IMR-90 (cell line): ENCODE data around the gene SLC2A3. TPM values are rescaled to one million over a fixed set of nuclear protein-coding genes. Genes with fewer than 3 reads are reported as not detected.
A peak's percentile ranks its signal among the peaks of the same experiment; 100 is the strongest.

Experiments
- ATAC-seq: fragments of 200-7000 bp; cut with Tn5 transposase; 2 replicates; pipeline ENCODE4 v1.9.1; 2020; ENCODE audit warnings: low read depth, mild to moderate bottlenecking, moderate library complexity
- BruUV-seq: library from RNA; stranded (reverse); fragments of 400-500 nt; replicated peaks from 2 replicates; lab custom pipeline; 2021; lab: Mats Ljungman, UMichigan
- CTCF ChIA-PET: fragments of 300-600 bp; formaldehyde crosslinking; extraction: SDS; loops from one replicate; lab custom pipeline; 2021; ENCODE audit warnings: antibody characterized with exemption; lab: Yijun Ruan, JAX
- POLR2A ChIA-PET: fragments of 300-600 bp; sonication (Branson Sonifier 250); formaldehyde crosslinking; loops from one replicate; lab custom pipeline; 2022; ENCODE audit warnings: antibody characterized with exemption; ENCODE audit not compliant: unreplicated experiment; lab: Charles Lee
- DNase-seq: peaks from one replicate; pipeline ENCODE4 v3.0.0; 2013
- H2AFZ ChIP-seq: replicated peaks from 2 replicates; pipeline ENCODE3; 2013; ENCODE audit warnings: low read length, mild to moderate bottlenecking; ENCODE audit not compliant: poor library complexity
- H2AK5ac ChIP-seq: 2 replicates; pipeline ENCODE4 v1.6.1; 2013; ENCODE audit warnings: low read depth, low read length, inconsistent platforms
- H2AK9ac ChIP-seq: replicated peaks from 2 replicates; pipeline ENCODE3; 2013; ENCODE audit warnings: mild to moderate bottlenecking, low read depth, low read length, moderate library complexity; ENCODE audit not compliant: poor library complexity
- H2BK120ac ChIP-seq: 2 replicates; pipeline ENCODE4 v1.6.1; 2013; ENCODE audit warnings: low read depth, low read length, inconsistent platforms
- H2BK15ac ChIP-seq: 3 replicates; pipeline ENCODE4 v1.6.1; 2013; ENCODE audit warnings: low read depth, low read length, inconsistent platforms
- H2BK20ac ChIP-seq: 2 replicates; pipeline ENCODE4 v1.6.1; 2013; ENCODE audit warnings: low read depth, mild to moderate bottlenecking, inconsistent platforms, low read length, moderate library complexity
- H2BK5ac ChIP-seq: 2 replicates; pipeline ENCODE4 v1.6.1; 2013; ENCODE audit warnings: mild to moderate bottlenecking, low read depth, low read length, inconsistent platforms; ENCODE audit not compliant: poor library complexity, severe bottlenecking
- H3K14ac ChIP-seq: replicated peaks from 2 replicates; pipeline ENCODE4 v1.6.1; 2013; ENCODE audit warnings: low read depth, low read length, inconsistent platforms
- H3K18ac ChIP-seq: 2 replicates; pipeline ENCODE4 v1.6.1; 2013; ENCODE audit warnings: low read depth, low read length, control low read depth
- H3K23ac ChIP-seq: 2 replicates; pipeline ENCODE4 v1.6.1; 2013; ENCODE audit warnings: low read depth, low read length, inconsistent platforms
- H3K27ac ChIP-seq: 2 replicates; pipeline ENCODE4 v1.5.1; 2013; ENCODE audit warnings: mild to moderate bottlenecking, control low read depth, low read length; ENCODE audit not compliant: insufficient read depth
- H3K27me3 ChIP-seq: 2 replicates; pipeline ENCODE4 v1.6.1; 2013; ENCODE audit warnings: low read length; ENCODE audit not compliant: control insufficient read depth, insufficient read depth
- H3K36me3 ChIP-seq: 2 replicates; pipeline ENCODE4 v1.6.1; 2013; ENCODE audit warnings: low read length, mixed read lengths; ENCODE audit not compliant: control insufficient read depth, insufficient read depth
- H3K4ac ChIP-seq: 2 replicates; pipeline ENCODE4 v1.6.1; 2013; ENCODE audit warnings: low read depth, low read length, inconsistent platforms
- H3K4me1 ChIP-seq: 2 replicates; pipeline ENCODE4 v1.6.1; 2013; ENCODE audit warnings: low read length, mixed read lengths; ENCODE audit not compliant: control insufficient read depth, insufficient read depth
- H3K4me2 ChIP-seq: 2 replicates; pipeline ENCODE4 v1.6.1; 2013; ENCODE audit warnings: low read depth, mild to moderate bottlenecking, control low read depth, low read length, moderate library complexity
- H3K4me3 ChIP-seq: 2 replicates; pipeline ENCODE4 v1.5.1; 2013; ENCODE audit warnings: low read depth, mild to moderate bottlenecking, control low read depth, low read length, moderate library complexity; ENCODE audit not compliant: insufficient read depth
- H3K56ac ChIP-seq: 2 replicates; pipeline ENCODE4 v1.6.1; 2013; ENCODE audit warnings: low read length, inconsistent platforms; ENCODE audit not compliant: insufficient read depth; ENCODE audit errors: extremely low read depth
- H3K79me1 ChIP-seq, 2 experiments: 2 replicates each; pipeline ENCODE4 v1.6.1; 2013; ENCODE audit warnings: low read length in 2 of 2, inconsistent platforms in 1 of 2, low read depth in 1 of 2
- H3K9ac ChIP-seq: 2 replicates; pipeline ENCODE4 v1.6.1; 2013; ENCODE audit warnings: low read depth, low read length, control low read depth
- H3K9me1 ChIP-seq: 2 replicates; pipeline ENCODE4 v1.6.1; 2013; ENCODE audit warnings: low read length, inconsistent platforms; ENCODE audit not compliant: insufficient read depth
- H3K9me3 ChIP-seq: 2 replicates; pipeline ENCODE4 v1.6.1; 2013; ENCODE audit warnings: low read length; ENCODE audit not compliant: control insufficient read depth, insufficient read depth
- H4K20me1 ChIP-seq: 2 replicates; pipeline ENCODE4 v1.6.1; 2013; ENCODE audit warnings: low read length, inconsistent platforms; ENCODE audit not compliant: insufficient read depth
- H4K5ac ChIP-seq: 2 replicates; pipeline ENCODE4 v1.6.1; 2013; ENCODE audit warnings: mild to moderate bottlenecking, low read depth, low read length, control low read depth
- H4K8ac ChIP-seq, 2 experiments: 2 replicates each; pipeline ENCODE4 v1.6.1; 2013; ENCODE audit warnings: low read depth in 2 of 2, low read length in 2 of 2, control low read depth in 1 of 2, inconsistent platforms in 1 of 2
- H4K91ac ChIP-seq: 2 replicates; pipeline ENCODE4 v1.6.1; 2013; ENCODE audit warnings: low read depth, low read length, inconsistent platforms; ENCODE audit not compliant: insufficient read depth
- BHLHE40 ChIP-seq: fragments of 150-350 bp; IDR thresholded peaks from 2 replicates; pipeline ENCODE4 v1.6.1; 2016; ENCODE audit warnings: mild to moderate bottlenecking, low read depth, low read length
- CEBPB ChIP-seq: IDR thresholded peaks from 2 replicates; pipeline ENCODE4 v1.6.1; 2012; ENCODE audit warnings: low read depth, low read length, improper control_type of control experiment
- CTCF ChIP-seq: conservative IDR thresholded peaks from 2 replicates; pipeline ENCODE4 v1.5.1; 2012; ENCODE audit warnings: mild to moderate bottlenecking, low read depth, low read length, improper control_type of control experiment
- FOS ChIP-seq: fragments of 150-350 bp; IDR thresholded peaks from 2 replicates; pipeline ENCODE4 v1.6.1; 2016; ENCODE audit warnings: low read depth, low read length
- MAZ ChIP-seq: IDR thresholded peaks from 2 replicates; pipeline ENCODE4 v1.6.1; 2012; ENCODE audit warnings: low read depth, mild to moderate bottlenecking, low read length, improper control_type of control experiment, moderate library complexity, borderline replicate concordance
- POLR2A ChIP-seq: IDR thresholded peaks from 2 replicates; pipeline ENCODE4 v1.6.1; 2012; ENCODE audit warnings: mild to moderate bottlenecking, low read depth, low read length
- SMC3 ChIP-seq: fragments of 150-350 bp; IDR thresholded peaks from 2 replicates; pipeline ENCODE4 v1.6.1; 2016; ENCODE audit warnings: low read depth, mild to moderate bottlenecking, antibody characterized with exemption, low read length, moderate library complexity
- USF2 ChIP-seq: fragments of 150-350 bp; IDR thresholded peaks from 2 replicates; pipeline ENCODE4 v1.6.1; 2017; ENCODE audit warnings: mild to moderate bottlenecking, antibody characterized with exemption, low read length, low read depth
- WGBS, 2 experiments: methylation state at CpG; one replicate each; pipeline versions ENCODE4 v1.1.5 to v1.1.7; 2013; ENCODE audit warnings: missing lambda C conversion rate in 2 of 2; ENCODE audit not compliant: insufficient read length in 1 of 2; ENCODE audit errors: extremely low coverage in 2 of 2; 5-methylcytosine and 5-hydroxymethylcytosine counted together
- dilution Hi-C: fragments of 300-500 bp; cut with HindIII; formaldehyde crosslinking; loops from one replicate; pipeline ENCODE4 v1.14.3; 2018; ENCODE audit warnings: low sequenced_read_pairs; ENCODE audit not compliant: unreplicated experiment
- in situ Hi-C: fragments of 300-500 bp; cut with MboI; formaldehyde crosslinking; loops from 3 replicates; pipeline ENCODE4 v1.14.3; 2019; ENCODE audit warnings: low sequenced_read_pairs, inconsistent platforms, mixed read lengths
- intact Hi-C: fragments of 100-400 bp; cut with micrococcal nuclease; formaldehyde crosslinking; loops from 2 replicates; pipeline ENCODE4 v1.10.0; 2022
- polyA plus RNA-seq, 3 experiments: library from polyadenylated mRNA; depleted of rRNA; stranded (reverse); fragments of >200 nt; gene quantifications; 2 replicates each; pipeline ENCODE4 v1.2.3, GENCODE V29; 2012; ENCODE audit warnings: low replicate concordance in 1 of 3
- total RNA-seq: library from RNA; depleted of rRNA; stranded (reverse); fragments of >200 nt; gene quantifications from 2 replicates; pipeline ENCODE4 v1.2.3, GENCODE V29; 2012
- TF ChIP-seq, protein P1 (sequence below): fragments of 150-350 bp; IDR thresholded peaks from 2 replicates; pipeline ENCODE4 v1.6.1; 2016; ENCODE audit warnings: low read depth, mild to moderate bottlenecking, low read length, moderate library complexity, borderline replicate concordance

The SLC2A3 gene
- total and polyA plus RNA-seq, 2 of the 4 experiments (the other 2 are of a cell fraction), result 46.1 to 54.8 TPM

GRCh38 chr12:7916936-7917335 is 19.1 kb downstream of the SLC2A3 start:
- Histone ChIP-seq H2BK5ac (no peak overlapping the region), H3K27me3 (no peaks in the 10 kb centered on the region), H3K4me3 (no peak overlapping the region), H4K5ac (no peak overlapping the region), H2BK20ac (no peak overlapping the region), H3K14ac (no peak overlapping the region), H2AK5ac (no peak overlapping the region), H3K18ac (no peak overlapping the region), H3K36me3 (peaks cover 22% of the 10 kb centered on the region), H3K9me3 (no peaks in the 10 kb centered on the region), H3K56ac (no peak overlapping the region), H4K91ac (no peak overlapping the region), H2AFZ (peak overlapping the region; percentile 9), H4K8ac (no peak overlapping the region), H2BK15ac (no peak overlapping the region), H3K79me1 (peaks cover 4 to 14% of the 10 kb centered on the region in 2 experiments; a peak in 3 of 4 replicates), H3K9ac (no peak overlapping the region), H3K4me1 (peaks cover 2% of the 10 kb centered on the region; the same call in 1 of the 2 replicates), H3K4ac (no peak overlapping the region), H3K27ac (no peak overlapping the region), H4K20me1 (peaks cover 28% of the 10 kb centered on the region), H2AK9ac (no peak overlapping the region), H3K9me1 (no peaks in the 10 kb centered on the region), H2BK120ac (no peak overlapping the region), H3K4me2 (no peak overlapping the region), H3K23ac (no peak overlapping the region)
- dilution Hi-C loops (no loop called here), intact Hi-C loops (no loop called here), in situ Hi-C loops (no loop called here)
- ChIA-PET CTCF (interaction anchor here (0.6 kb wide), 1 partner anchor 543 kb away, joined by 3 read pairs; no protein-coding TSS in a partner anchor), POLR2A (interaction anchor here (0.6 kb wide), 1 partner anchor 20 kb away, joined by 3 read pairs; no protein-coding TSS in a partner anchor)
- ATAC-seq (no peak), DNase-seq (no peak)
- TF ChIP-seq FOS (no peak), SMC3 (no peak), CTCF (no peak), BHLHE40 (no peak), CEBPB (no peak), MAZ (no peak), USF2 (no peak), POLR2A (no peak; the same call in 1 of the 2 replicates)
- TF ChIP-seq, protein P1, sequence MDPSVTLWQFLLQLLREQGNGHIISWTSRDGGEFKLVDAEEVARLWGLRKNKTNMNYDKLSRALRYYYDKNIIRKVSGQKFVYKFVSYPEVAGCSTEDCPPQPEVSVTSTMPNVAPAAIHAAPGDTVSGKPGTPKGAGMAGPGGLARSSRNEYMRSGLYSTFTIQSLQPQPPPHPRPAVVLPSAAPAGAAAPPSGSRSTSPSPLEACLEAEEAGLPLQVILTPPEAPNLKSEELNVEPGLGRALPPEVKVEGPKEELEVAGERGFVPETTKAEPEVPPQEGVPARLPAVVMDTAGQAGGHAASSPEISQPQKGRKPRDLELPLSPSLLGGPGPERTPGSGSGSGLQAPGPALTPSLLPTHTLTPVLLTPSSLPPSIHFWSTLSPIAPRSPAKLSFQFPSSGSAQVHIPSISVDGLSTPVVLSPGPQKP, result no peak
- BruUV-seq, result no TSS peak
- 33% methylated on average over 1 of the region's 1 CpG; no CpG with 5 or more reads in 1 of the 2 experiments for WGBS, 2 experiments
